ENCODE results near the gene ABLIM2.
A peak's percentile ranks its signal among the peaks of the same experiment; 100 is the strongest.
"Not testable (repeated sequence)": the region's sequence is repeated elsewhere in the genome, so short reads cannot be mapped to it uniquely, and the experiment has no call there.

Gene ABLIM2

DNA sequence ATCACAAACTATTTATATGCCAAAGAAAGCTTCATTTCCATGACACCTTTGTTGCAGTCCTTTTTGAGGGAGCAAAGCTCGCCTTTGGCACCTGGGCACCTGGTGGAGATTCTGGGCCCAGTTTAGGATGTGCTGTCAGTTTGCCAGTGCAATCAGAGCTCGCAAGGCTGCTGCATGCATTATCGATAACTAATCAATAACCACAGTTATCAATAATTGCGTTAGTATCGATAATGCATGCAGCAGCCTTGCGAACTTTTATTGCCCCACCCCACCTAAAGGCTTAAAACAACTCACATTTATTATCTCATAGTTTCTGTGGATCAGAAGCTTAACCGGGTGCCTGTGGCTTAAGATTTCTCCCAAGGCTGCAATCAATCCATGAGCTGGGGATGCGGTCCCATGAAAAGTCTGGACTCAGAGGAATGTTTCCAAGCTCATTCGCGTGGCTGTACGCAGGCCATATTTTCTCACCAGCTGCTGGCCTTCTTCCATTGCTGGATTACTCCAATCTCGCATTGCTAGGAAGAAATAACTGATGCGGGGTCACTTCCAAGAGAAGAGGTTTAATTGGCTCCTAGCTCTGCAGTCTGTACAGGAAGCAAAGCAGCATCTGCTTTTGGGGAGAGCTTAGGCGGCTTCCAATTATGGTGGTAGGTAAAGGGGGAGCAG lies 212.8 kb downstream of the ABLIM2 start:
- no peak for DNase-seq

DNA sequence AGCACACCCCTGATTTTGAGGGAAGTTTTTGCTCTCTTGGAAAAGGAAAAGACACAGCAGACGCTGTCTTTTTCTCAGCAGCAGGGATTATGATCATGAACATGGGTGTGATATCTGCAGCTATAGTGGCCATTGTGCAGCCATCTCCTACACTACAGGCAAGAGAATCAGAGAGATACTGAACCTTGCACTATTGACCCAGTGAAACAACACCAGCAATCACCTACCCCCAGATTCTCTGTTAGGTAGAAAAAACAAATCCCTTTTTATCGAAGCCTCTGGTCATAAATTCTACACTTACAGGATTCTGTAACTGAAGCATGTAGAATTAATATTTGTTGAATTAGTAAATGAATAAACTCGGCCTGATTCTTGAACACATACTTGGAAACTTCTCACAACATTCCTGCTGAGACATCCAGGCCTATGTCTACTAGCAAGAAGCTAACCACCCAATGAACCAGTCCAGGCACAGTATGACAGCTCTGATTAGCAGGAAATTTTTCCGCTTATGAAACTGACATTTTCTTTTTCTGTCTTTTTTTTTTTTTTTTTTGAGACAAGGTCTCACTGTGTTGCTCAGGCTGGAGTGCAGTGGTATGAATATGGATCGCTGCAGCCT lies 213.9 kb downstream of the ABLIM2 start:
- DNase-seq = no peak

- not testable (repeated sequence) for DNase-seq
Measured at GRCh38 chr4:7943688-7944087, 214.9 kb downstream of the ABLIM2 start.

DNA sequence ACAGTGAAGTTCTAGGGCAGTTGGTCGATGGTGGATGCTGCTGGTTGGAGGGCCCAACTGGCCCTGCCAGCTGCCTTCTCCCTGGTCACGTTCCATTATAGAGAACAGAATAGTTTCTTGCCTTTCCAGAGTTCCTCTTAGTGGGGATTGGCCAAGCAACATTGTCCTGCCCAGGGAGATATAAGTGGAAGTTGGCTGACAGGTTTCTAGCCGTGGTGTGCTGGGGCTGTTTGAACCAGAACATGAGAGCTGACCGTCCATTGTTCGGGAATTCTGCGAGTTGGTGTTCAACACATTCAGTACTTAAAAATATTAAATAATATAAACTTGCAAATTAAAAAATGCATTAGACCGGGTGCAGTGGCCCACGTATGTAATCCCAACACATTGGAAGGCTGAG lies 215.4 kb downstream of the ABLIM2 start:
- no peak for DNase-seq

GRCh38 chr4:7941965-7942496 lies 216.6 kb downstream of the ABLIM2 start:
- DNase-seq = no peak

DNA sequence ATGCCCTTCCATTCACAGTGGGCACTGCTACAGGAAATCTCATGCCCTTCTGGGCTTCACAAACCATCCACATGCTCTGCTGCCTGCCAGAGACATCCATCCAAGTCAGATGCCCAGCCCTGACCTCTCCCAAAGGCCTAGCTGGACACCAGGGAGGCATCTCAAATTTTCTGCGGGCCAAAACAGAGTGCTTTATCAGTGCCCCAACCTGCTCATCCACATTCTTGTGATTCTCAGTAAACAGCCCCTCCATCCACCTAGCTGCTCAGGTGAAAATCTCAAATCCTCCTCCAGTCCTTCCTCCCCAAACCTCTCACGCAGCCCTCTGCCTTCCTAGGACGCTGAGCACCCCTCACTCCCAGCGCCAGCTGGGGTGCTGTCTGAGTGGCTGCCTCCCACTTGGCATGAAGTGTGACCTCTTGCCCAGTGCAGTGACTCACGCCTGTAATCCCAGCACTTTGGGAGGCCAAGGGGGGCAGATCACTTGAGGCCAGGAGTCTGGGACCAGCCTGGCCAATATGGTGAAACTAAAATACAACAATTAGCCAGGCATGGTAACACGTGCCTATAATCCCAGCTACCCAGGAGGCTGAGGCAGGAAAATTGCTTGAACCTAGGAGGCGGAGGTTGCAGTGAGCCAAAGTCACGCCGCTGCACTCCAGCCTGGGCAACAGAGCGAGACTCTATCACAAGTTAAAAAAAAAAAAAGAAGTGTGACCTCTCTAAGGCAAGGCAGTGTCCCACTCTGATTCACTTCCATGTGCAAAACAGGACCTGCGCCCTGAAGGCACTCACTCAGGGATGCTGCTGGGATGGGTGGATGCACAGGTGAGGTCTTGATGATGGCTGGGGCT lies 217.3 kb downstream of the ABLIM2 start:
- DNase-seq = no peak

- DNase-seq = peak; percentile 49
Measured at GRCh38 chr4:7939377-7940108, 219.1 kb downstream of the ABLIM2 start, which contains the start of gene AFAP1. Gene AFAP1, minus strand, starts transcription at chr4:7939861. Its CDS starts 67,783 bp downstream, at chr4:7872078.

DNA sequence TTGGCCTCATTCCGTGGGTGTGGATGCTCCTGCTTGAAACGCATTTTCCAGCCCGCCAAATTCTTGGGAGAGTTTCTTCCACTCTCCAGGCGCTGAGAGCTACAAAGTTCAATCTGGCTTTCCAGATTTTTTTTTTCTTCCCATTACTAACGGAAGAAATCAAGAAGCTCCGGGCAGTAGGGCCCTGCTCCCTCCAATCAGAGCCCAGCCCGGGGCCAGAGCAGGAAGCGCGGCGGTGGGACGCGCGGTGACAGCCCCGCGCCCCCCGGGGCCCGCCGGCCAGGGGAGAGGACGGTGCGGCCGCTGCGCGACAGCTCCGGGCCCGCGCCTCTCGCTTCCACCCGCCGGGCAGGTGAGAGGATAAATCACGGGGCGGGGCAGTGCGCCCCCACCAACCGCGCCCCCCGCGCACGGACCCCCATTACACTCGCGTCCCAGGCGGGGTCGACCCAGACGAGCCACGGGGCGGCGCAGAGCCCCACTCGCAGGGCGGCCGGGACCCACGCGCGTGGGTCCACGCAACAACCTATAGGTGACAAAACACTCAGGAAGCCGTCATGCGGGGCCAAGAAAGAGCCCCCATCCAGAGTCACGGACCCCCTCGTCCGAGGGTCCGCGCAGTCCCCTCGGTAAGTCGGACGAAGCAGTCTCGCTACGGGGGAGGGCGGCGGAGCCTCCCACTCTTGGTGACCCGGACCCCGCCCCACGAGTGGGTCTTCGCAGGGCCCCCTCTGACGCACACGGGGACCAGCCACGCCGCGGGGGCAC lies 219.8 kb downstream of the ABLIM2 start:
- DNase-seq = no peak

GRCh38 chr4:7938266-7938608 lies 220.4 kb downstream of the ABLIM2 start:
- DNase-seq = no peak

DNA sequence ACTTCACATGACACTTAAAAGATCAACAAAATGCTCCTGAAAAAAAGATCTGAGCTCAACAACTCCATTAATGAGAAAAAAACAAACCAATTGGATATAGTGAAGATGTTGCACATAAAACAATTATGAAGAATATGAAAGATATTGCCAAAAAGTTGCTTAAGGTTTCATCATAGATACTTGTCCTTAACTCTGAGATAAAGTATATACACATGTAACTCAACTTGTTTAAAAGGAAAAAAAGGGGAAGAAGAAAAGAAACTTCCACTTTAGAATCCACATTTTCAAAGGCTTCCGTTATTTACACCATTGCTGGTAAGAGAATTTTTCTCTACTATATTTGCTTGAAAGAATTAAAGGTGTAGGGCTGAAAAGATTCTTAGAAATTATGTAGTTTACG lies 221.6 kb downstream of the ABLIM2 start:
- no peak for DNase-seq

- no peak for DNase-seq
Measured at GRCh38 chr4:7933651-7934510, 224.7 kb downstream of the ABLIM2 start.

GRCh38 chr4:7932287-7932686 lies 226.3 kb downstream of the ABLIM2 start:
- DNase-seq = no peak

DNA sequence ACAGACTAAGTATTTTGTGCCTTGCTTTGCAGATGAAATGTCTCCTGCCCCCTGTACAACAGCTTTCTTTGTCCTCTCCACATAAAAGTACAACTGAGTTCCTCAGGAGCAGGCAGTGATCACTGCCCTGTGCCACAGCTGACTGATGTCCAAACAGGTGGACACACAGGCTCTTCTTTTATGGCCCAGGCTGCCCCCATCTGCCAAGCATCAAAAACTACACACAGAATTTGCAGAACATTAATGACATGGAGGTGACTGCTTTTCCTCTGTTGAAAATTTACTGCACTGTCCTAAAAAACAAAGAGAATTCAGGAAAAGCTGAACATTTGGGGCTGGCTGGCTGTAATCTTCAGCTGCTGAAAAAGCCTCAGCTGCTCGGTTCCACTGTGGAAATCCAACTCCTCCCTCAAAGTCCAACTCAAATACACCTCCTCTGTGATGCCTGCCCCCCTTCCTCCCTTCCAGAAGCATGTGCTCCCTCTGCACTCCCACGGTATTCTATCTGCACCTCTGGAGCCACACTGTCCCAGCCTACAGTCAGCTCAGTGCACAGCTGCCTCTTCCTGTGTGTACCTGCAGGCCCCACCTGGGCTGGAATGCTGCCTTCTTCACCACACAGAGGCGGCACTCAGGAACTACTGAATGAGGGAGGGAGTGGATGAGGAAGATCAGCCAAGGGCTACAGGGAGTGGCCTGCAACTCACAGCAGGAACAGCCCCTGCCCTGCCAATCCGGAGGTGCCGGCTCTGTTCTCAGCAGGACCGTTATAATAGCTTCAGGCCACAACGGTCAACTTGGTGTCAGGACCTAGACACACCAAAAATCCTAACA lies 229.3 kb downstream of the ABLIM2 start:
- DNase-seq = no peak

DNA sequence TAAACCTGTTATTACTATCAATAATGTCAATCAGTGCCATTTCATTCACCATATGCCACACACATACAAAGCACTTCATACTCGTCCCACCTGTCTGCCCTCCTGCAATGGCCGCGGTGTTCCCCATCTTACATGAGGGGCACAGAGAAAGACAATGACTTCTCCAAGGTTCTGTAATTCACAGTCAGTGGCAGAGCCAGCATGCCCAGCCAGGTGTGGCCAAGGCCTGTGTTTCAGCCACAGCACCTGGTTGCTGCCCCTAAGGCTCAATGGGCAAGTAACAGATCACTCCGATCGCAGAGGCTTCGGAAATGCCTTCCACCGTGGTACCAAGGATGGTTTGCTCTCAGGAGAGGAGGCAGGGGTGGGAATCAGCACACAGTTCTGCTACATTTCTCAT lies 229.9 kb downstream of the ABLIM2 start:
- DNase-seq = no peak

DNA sequence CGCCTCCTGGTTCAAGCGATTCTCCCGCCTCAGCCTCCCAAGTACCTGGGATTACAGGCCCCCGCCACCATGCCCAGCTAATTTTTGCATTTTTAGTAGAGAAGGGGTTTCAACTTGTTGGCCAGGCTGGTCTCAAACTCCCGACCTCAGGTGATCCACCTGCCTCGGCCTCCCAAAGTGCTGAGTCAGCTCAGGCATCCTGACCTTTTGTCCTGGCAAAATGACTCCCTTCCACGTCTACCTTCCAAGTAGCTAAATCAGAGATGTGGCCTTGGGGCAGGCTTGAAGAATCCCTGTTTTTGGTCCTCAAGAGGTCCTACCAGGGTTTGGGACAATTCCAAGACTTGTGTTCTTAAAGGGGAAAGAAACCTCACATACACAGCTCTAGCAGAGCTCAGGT lies 231.8 kb downstream of the ABLIM2 start:
- DNase-seq = no peak

- no peak for DNase-seq
Measured at GRCh38 chr4:7924570-7924969, 234.0 kb downstream of the ABLIM2 start.

DNA sequence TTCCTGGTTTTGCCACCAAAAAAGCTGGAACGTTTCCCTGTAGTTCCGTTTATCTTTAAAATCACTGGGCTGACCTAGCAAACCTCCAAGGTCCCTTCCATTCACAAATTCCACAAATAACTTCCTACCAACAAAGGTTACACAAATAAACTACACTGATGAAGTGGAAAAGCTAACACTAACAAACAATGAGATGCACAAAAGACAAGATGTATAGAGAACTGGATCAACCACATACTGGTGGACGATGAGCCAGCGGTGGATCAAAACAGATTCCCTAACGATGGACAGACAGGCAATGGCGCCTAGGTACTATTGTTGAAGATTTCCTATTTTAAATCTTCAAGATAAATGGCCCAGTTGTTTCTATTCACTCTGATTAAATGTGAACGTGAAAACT lies 234.4 kb downstream of the ABLIM2 start:
- no peak for DNase-seq

DNA sequence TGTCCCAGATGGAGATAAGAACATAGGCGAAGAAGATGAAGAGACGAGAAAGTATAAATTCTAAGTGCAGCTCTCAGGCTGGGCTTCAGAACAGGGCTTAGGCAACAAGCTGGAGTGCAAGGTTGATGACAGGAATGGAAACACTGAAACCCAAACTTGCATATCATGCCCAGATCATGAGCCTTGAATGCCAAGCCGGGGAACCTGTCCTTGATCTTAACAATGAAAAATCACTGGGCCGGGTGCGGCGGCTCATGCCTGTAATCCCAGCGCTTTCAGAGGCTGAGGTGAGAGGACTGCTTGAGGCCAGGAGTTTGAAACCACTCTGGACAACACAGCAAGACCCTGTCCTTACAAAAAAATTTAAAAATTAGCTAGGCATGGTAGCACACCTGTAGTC lies 236.1 kb downstream of the ABLIM2 start:
- no peak for DNase-seq

DNA sequence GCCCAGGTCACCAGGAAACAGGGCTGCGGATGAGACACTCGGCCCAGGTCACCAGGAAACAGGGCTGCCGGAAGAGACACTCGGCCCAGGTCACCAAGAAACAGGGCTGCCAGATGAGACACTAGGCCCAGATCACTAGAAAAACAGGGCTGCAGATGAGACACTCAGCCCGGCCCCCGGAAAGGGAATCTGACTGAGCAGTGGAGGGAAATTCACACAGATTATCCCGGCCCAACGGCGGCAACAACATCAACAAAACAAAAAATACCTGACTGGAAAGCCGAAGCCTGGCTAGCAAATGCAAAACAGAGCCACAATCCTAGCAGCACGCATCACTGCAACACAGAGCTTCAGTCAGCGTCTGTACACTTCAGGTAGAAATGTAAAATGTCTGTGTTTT lies 239.6 kb downstream of the ABLIM2 start:
- no peak for DNase-seq

- not testable (repeated sequence) for DNase-seq
Measured at GRCh38 chr4:7918187-7918586, 240.4 kb downstream of the ABLIM2 start.

Measured in NCI-H446 treated with DMSO at 0.1 percent for 48 hours (cell line).